BLaER1 treated with 17β-estradiol and CSF1 and Interleukin-3, amounts not matched to agents 10 nM and 100 nM (cell line): ENCODE measurements around the gene SEPTIN2.
A peak's percentile ranks its signal among the peaks of the same experiment; 100 is the strongest.
"Not testable (repeated sequence)": the region's sequence is repeated elsewhere in the genome, so short reads cannot be mapped to it uniquely, and the experiment has no call there.

ENCODE experiments used
- H3K27ac ChIP-seq, 11 experiments: shearing (Covaris generic); formaldehyde crosslinking; 2 replicates each; pipeline ENCODE4 v1.8.1; 2022
- H3K27me3 ChIP-seq, 11 experiments: shearing (Covaris generic); formaldehyde crosslinking; 2 replicates each; pipeline ENCODE4 v1.8.1; 2022
- H3K36me3 ChIP-seq, 11 experiments: shearing (Covaris generic); formaldehyde crosslinking; 2 replicates each; pipeline ENCODE4 v1.8.1; 2022
- H3K4me1 ChIP-seq, 10 experiments: shearing (Covaris generic); formaldehyde crosslinking; 2 replicates each; pipeline ENCODE4 v1.8.1; 2022
- H3K4me2 ChIP-seq, 11 experiments: shearing (Covaris generic); formaldehyde crosslinking; 2 replicates each; pipeline ENCODE4 v1.8.1; 2022
- H3K4me3 ChIP-seq, 10 experiments: shearing (Covaris generic); formaldehyde crosslinking; 2 replicates each; pipeline ENCODE4 v1.8.1; 2022
- H3K9ac ChIP-seq, 11 experiments: shearing (Covaris generic); formaldehyde crosslinking; 2 replicates each; pipeline ENCODE4 v1.8.1; 2022
- H3K9me3 ChIP-seq, 11 experiments: shearing (Covaris generic); formaldehyde crosslinking; replicated peaks in 1 of 11; 2 replicates each; pipeline ENCODE4 v1.8.1; 2022
- H4K20me1 ChIP-seq, 11 experiments: shearing (Covaris generic); formaldehyde crosslinking; 2 replicates each; pipeline ENCODE4 v1.8.1; 2022
- Cebpa-rat ChIP-seq, 11 experiments: shearing (Covaris generic); IDR thresholded peaks; 2 replicates each; pipeline ENCODE4 v1.8.1; 2022

SEPTIN2 gene

DNA sequence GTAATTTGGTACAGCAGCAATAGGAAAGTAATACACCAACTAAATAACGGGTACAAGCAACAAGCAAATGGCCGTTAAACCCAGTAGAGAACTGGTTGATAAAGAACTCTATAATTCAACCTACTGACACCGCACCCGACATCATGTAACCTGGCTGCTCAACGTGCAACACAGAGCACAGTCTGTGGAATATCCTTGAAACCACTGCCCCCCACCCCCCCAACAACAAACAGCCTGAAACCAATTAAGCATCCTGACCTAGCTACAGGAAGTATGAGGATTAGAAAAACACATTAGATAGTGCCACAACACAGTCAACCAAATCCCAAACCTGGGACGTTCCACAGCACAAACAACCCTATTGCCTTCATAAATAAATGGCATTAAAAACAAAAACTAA lies 23.7 kb upstream of the SEPTIN2 start:
- Histone ChIP-seq H3K9ac (no peak overlapping the region), H3K4me1 (peaks cover 17 to 43% (median 27%) of the 10 kb centered on the region in 10 experiments; a peak in 19 of 20 replicates), H3K36me3 (peaks cover 3 to 49% (median 18%) of the 10 kb centered on the region in 11 experiments; a peak in 17 of 22 replicates), H4K20me1 (peaks cover 27 to 100% (median 97%) of the 10 kb centered on the region in 11 experiments; a peak in 21 of 22 replicates), H3K9me3 (peaks cover 0 to 13% (median 4%) of the 10 kb centered on the region in 11 experiments; a peak in 4 of 22 replicates), H3K27ac (no peak overlapping the region), H3K27me3 (no peaks in the 10 kb centered on the region), H3K4me3 (no peak overlapping the region), H3K4me2 (peak overlapping the region in 4 of 11 experiments; percentile 1 to 9 (median 5); a peak in 3 of 22 replicates)
- no peak for TF ChIP-seq Cebpa-rat (IDR thresholded peaks at IDR 0.05)

DNA sequence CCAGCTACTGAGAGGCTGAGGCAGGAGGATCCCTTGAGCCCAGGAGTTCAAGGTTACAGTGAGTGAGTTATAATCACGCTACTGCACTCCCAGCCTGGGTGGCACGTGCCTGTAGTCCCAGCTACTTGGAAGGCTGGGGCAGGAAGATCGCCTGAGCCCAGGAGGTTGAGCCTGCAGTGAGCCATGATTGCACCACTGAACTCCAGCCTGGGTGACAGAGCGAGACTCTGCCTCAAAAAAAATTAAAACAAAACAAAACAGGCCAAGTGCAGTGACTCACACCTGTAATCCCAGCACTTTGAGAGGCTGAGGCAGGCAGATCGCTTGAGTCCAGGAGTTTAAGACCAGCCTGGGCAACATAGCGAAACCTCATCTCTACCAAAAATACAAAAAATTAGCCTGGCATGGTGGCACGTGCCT lies 22.3 kb upstream of the SEPTIN2 start:
- H3K4me2 ChIP-seq: peak overlapping the region in 3 of 11 experiments; percentile 1 to 23 (median 21); a peak in 3 of 22 replicates

DNA sequence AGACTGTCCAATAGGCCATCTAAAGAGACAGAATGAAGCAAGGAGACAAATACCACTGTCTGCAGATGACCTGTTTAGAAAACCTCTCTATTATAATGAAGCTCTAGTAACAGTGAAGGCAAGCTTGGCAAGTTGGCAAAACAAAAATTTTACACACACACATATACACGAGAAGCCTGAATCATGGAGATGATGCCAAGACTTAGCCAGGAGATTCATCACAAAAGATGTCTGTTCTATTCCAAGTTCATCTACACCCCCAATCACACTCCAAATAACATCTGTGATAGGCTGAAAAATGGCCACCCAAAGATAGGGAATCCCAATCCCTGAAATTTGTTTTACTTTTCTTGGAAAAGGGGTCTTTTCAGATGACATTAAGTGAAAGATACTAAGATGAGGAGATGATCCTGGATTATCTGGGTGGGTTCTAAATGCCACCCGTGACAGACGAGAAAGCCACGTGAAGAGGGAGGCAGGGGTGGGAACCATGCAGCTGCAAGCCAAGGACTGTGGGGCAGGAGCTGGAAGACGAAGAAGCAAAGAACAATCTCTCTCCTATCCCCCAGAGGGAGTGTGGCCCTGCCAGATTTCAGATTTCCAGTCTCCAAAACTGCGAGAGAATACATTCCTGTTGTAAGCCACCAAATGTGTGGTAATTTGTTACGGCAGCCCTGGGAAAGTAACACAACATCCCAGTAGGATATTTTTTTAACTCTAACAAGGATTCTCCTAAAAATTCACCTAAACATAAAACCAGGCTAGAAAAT lies 20.2 kb upstream of the SEPTIN2 start:
- H3K27ac ChIP-seq: no peak overlapping the region
- H3K27me3 ChIP-seq: no peaks in the 10 kb centered on the region
- peaks cover under 1 to 38% (median 19%) of the 10 kb centered on the region in 11 experiments; a peak in 17 of 22 replicates for H3K36me3 ChIP-seq
- peaks cover 19 to 70% (median 50%) of the 10 kb centered on the region in 10 experiments for H3K4me1 ChIP-seq
- peaks cover 38 to 100% (median 98%) of the 10 kb centered on the region in 11 experiments for H4K20me1 ChIP-seq
- H3K9ac ChIP-seq: no peak overlapping the region
- no peak overlapping the region for H3K4me2 ChIP-seq
- peaks cover 0 to 13% (median 4%) of the 10 kb centered on the region in 11 experiments; a peak in 4 of 22 replicates for H3K9me3 ChIP-seq
- no peak overlapping the region for H3K4me3 ChIP-seq
- TF ChIP-seq Cebpa-rat (IDR thresholded peaks at IDR 0.05): no peak

More for the DNA sequence above, 22.3 kb upstream of the SEPTIN2 start:
- H3K27me3 ChIP-seq, H3K4me3 ChIP-seq, H3K27ac ChIP-seq, H3K9ac ChIP-seq: not testable (repeated sequence)
- H3K36me3 ChIP-seq: peaks cover 8 to 50% (median 26%) of the 10 kb centered on the region in 11 experiments; a peak in 17 of 22 replicates
- peaks cover 26 to 57% (median 38%) of the 10 kb centered on the region in 10 experiments for H3K4me1 ChIP-seq
- H4K20me1 ChIP-seq: peaks cover 35 to 100% (median 98%) of the 10 kb centered on the region in 11 experiments
- H3K9me3 ChIP-seq: peaks cover 0 to 13% (median 4%) of the 10 kb centered on the region in 11 experiments; a peak in 4 of 22 replicates

DNA sequence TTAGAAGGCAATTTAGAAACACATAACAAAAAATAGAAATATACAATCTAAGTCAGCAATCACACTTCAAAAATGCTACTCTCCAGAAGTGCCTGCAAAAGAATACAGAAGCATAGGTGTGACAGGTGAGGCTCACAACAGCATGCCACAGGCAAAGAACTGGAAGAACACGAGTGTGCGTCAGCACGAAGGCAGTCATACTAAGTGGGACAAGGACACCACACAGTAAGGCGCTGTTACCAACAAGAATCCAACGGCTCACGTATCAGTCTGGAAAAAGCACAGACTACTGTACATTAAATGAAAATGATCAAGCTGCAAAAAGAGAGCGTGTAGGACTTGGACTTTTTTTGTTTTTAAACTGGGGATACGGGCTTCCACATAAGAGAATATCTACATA lies 19.0 kb upstream of the SEPTIN2 start:
- peak overlapping the region; percentile 2 to 79 (median 39); a peak in 16 of 22 replicates for H3K4me2 ChIP-seq
- peaks cover 0 to 13% (median 4%) of the 10 kb centered on the region in 11 experiments; a peak in 4 of 22 replicates for H3K9me3 ChIP-seq
- H3K27me3 ChIP-seq: no peaks in the 10 kb centered on the region
- peaks cover 0 to 31% (median 19%) of the 10 kb centered on the region in 11 experiments; a peak in 17 of 22 replicates for H3K36me3 ChIP-seq
- H3K4me1 ChIP-seq: peaks cover 19 to 75% (median 57%) of the 10 kb centered on the region in 10 experiments
- H3K27ac ChIP-seq: no peak overlapping the region
- H3K9ac ChIP-seq: no peak overlapping the region
- no peak overlapping the region for H3K4me3 ChIP-seq
- TF ChIP-seq Cebpa-rat (IDR thresholded peaks at IDR 0.05): no peak
- H4K20me1 ChIP-seq: peaks cover 38 to 100% (median 99%) of the 10 kb centered on the region in 11 experiments

DNA sequence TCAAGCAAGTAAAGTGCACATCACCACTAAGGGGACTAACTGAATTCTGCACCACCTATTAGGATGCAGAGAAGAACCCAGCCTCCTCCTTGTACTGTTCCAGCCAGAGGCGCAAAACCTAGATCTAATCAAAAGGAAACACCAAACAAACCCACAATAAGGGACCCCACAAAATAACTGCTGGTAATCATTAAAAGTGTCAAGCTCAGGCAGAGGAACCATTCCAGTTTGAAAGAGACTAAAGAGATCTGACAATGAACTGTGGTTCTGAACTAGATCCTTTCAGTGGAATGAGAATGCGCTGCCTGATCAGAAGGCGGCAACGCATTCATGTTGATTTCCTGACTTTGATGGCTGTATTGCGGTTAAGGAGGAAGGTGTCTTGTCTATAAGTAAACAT lies 17.1 kb upstream of the SEPTIN2 start:
- no peak overlapping the region for H3K27ac ChIP-seq
- H3K27me3 ChIP-seq: no peaks in the 10 kb centered on the region
- peaks cover 0 to 39% (median 19%) of the 10 kb centered on the region in 11 experiments; a peak in 17 of 22 replicates for H3K36me3 ChIP-seq
- H3K9ac ChIP-seq: peak overlapping the region in 2 of 11 experiments; percentile 24 to 48; a peak in 3 of 22 replicates
- peaks cover 19 to 74% (median 63%) of the 10 kb centered on the region in 10 experiments for H3K4me1 ChIP-seq
- no peak overlapping the region for H3K4me3 ChIP-seq
- peaks cover 49 to 100% (median 99%) of the 10 kb centered on the region in 11 experiments for H4K20me1 ChIP-seq
- no peak for TF ChIP-seq Cebpa-rat (IDR thresholded peaks at IDR 0.05)
- H3K4me2 ChIP-seq: peak overlapping the region; percentile 19 to 82 (median 50); a peak in 20 of 22 replicates
- H3K9me3 ChIP-seq: peaks cover 0 to 13% (median 4%) of the 10 kb centered on the region in 11 experiments; a peak in 4 of 22 replicates

DNA sequence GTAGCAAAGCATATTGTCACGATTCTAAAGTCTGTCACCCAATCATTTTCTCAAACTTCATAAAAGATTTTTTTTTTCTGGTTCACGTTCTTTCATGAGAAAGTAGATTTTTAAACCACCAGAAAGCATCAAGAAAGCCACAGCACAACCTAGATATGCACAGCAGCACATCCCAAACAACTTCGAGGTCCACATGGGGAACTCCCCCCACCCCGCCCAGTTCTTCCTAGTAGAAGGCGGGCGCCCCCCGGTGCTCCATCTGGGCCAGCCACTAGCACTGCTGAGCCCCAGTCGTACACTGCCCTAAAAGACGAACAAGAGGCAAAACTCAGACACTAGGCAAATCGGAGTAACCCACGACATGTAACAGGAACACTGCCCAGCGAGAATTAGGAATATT lies 15.7 kb upstream of the SEPTIN2 start:
- H3K4me2 ChIP-seq: peak overlapping the region in 8 of 11 experiments; percentile 6 to 82 (median 60); a peak in 10 of 22 replicates

DNA sequence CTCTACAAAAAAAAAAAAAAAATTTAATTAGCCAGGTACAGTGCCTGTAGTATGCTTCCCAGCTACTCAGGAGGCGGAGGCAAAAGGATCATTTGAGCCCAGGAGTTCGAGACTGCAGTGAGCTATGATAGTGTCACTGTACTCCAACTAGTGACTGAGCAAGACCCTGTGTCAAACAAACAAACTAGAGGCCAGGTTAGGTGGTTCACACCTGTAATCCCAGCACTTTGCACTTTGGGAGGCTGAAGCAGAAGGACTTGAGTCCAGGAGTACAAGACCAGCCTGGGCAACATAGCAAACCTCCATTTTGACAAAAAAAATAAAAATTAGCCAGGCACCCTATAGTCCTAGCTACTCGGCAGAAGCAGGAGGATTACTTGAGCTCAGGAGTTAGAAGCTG lies 13.6 kb upstream of the SEPTIN2 start:
- Histone ChIP-seq H3K27ac (no peak overlapping the region), H3K4me3 (no peak overlapping the region), H3K4me1 (peaks cover 17 to 97% (median 80%) of the 10 kb centered on the region in 10 experiments), H3K9ac (no peak overlapping the region), H4K20me1 (peaks cover 79 to 100% (median 100%) of the 10 kb centered on the region in 11 experiments), H3K36me3 (peaks cover 0 to 20% (median 8%) of the 10 kb centered on the region in 11 experiments; a peak in 15 of 22 replicates), H3K9me3 (no peaks in the 10 kb centered on the region), H3K27me3 (no peaks in the 10 kb centered on the region), H3K4me2 (peak overlapping the region in 6 of 11 experiments; percentile 6 to 52 (median 34); a peak in 9 of 22 replicates)
- no peak for TF ChIP-seq Cebpa-rat (IDR thresholded peaks at IDR 0.05)

More for the DNA sequence above, 15.7 kb upstream of the SEPTIN2 start:
- no peaks in the 10 kb centered on the region for H3K27me3 ChIP-seq
- TF ChIP-seq Cebpa-rat (IDR thresholded peaks at IDR 0.05): no peak
- H3K36me3 ChIP-seq: peaks cover 0 to 39% (median 19%) of the 10 kb centered on the region in 11 experiments; a peak in 17 of 22 replicates
- H3K4me3 ChIP-seq: no peak overlapping the region
- H3K9ac ChIP-seq: no peak overlapping the region
- peaks cover 24 to 87% (median 69%) of the 10 kb centered on the region in 10 experiments for H3K4me1 ChIP-seq
- H4K20me1 ChIP-seq: peaks cover 62 to 100% (median 99%) of the 10 kb centered on the region in 11 experiments
- H3K27ac ChIP-seq: no peak overlapping the region
- H3K9me3 ChIP-seq: peaks cover 0 to 13% (median 4%) of the 10 kb centered on the region in 11 experiments; a peak in 4 of 22 replicates

DNA sequence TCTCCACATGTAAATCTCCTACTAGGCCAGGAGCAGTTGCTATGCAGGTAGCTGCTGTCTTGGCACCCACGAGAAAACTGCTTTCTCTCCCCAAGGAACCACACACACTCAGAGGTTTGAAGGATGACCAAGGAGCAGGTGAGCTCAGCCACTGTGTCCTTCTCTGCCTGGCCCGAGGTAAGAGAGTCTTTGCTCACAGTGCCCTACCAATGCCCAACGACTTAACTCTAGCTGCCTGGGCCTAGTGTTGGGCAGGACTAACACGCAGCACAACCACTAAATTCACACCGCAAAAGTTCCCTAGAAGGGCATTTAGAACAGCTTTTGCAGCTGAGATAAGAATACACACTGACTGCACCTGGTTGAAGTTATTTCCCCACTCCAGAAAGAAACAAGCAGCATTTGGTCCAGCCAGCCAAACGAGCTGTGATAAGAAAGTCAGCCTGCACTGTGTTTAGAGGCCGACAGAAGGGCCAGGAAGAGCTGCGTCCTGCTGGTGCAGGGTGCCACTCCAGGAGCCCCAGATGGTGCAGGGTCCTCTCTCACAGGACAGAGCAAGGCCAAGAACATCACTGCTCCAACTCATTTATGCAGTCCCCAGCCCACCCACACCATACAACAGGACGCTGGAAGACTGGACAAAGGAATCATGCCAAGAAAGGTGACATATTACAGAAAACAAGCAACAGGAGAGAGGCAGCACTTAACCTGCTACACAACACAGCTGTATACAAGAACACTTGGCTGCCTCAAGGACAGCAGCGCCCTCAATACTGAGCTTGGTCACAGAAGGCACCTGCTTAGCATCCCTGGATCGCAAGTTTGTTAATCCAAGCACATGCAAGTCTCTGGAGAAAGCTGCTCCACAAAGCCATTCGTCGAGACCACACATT lies 12.7 kb upstream of the SEPTIN2 start:
- no peak for TF ChIP-seq Cebpa-rat (IDR thresholded peaks at IDR 0.05)
- Histone ChIP-seq H4K20me1 (peaks cover 79 to 100% (median 100%) of the 10 kb centered on the region in 11 experiments), H3K4me3 (no peak overlapping the region), H3K27ac (no peak overlapping the region), H3K4me1 (peaks cover 15 to 91% (median 72%) of the 10 kb centered on the region in 10 experiments; a peak in 19 of 20 replicates), H3K36me3 (peaks cover 0 to 15% (median 3%) of the 10 kb centered on the region in 11 experiments; a peak in 12 of 22 replicates), H3K4me2 (peak overlapping the region in 8 of 11 experiments; percentile 11 to 52 (median 33); a peak in 11 of 22 replicates), H3K27me3 (no peaks in the 10 kb centered on the region), H3K9me3 (no peaks in the 10 kb centered on the region), H3K9ac (peak overlapping the region in 1 of 11 experiments; percentile 1; a peak in 1 of 22 replicates)
